Urothelium cell line (cell line): Measurements from ENCODE around the gene PBX1.
A peak's percentile ranks its signal among the peaks of the same experiment; 100 is the strongest.

Experiments
- DNase-seq: peaks from one replicate; pipeline ENCODE4 v3.0.0; 2011; ENCODE audit warnings: low spot score, mixed read lengths
- FAIRE-seq: peaks from 2 replicates; lab custom pipeline; 2011; peaks lifted over from hg19 to GRCh38; lab: Jason Lieb, UNC

Gene PBX1

GRCh38 chr1:164742745-164743144 is 183.8 kb downstream of the PBX1 start:
- no peak for DNase-seq
- no peak for FAIRE-seq

- FAIRE-seq (no peak), DNase-seq (no peak)
Observed at GRCh38 chr1:164743976-164744375, 185.0 kb downstream of the PBX1 start.

- FAIRE-seq (no peak), DNase-seq (no peak)
Observed at GRCh38 chr1:164745736-164746135, 186.8 kb downstream of the PBX1 start.

GRCh38 chr1:164746632-164747031 is 187.6 kb downstream of the PBX1 start:
- no peak for FAIRE-seq
- no peak for DNase-seq

GRCh38 chr1:164748253-164748899 is 189.4 kb downstream of the PBX1 start:
- DNase-seq (no peak), FAIRE-seq (no peak)

- FAIRE-seq: no peak
Observed at GRCh38 chr1:164753521-164754077, 194.6 kb downstream of the PBX1 start.

GRCh38 chr1:164754088-164754600 is 195.2 kb downstream of the PBX1 start:
- no peak for FAIRE-seq
- no peak for DNase-seq

More at GRCh38 chr1:164753521-164754077, 194.6 kb downstream of the PBX1 start:
- no peak for DNase-seq

- FAIRE-seq: no peak
- no peak for DNase-seq
Observed at GRCh38 chr1:164755690-164756089, 196.7 kb downstream of the PBX1 start.

- no peak for FAIRE-seq
- DNase-seq: no peak
Observed at GRCh38 chr1:164756741-164757140, 197.8 kb downstream of the PBX1 start.

GRCh38 chr1:164757625-164758024 is 198.6 kb downstream of the PBX1 start:
- DNase-seq (no peak), FAIRE-seq (no peak)

- DNase-seq (no peak), FAIRE-seq (no peak)
Observed at GRCh38 chr1:164759144-164759920, 200.3 kb downstream of the PBX1 start.

- no peak for DNase-seq
- FAIRE-seq: no peak
Observed at GRCh38 chr1:164759979-164760469, 201.0 kb downstream of the PBX1 start.

- no peak for DNase-seq
- FAIRE-seq: no peak
Observed at GRCh38 chr1:164760569-164760968, 201.6 kb downstream of the PBX1 start.

- FAIRE-seq (no peak), DNase-seq (no peak)
Observed at GRCh38 chr1:164761009-164761408, 202.0 kb downstream of the PBX1 start.

GRCh38 chr1:164763098-164763497 is 204.1 kb downstream of the PBX1 start:
- DNase-seq: no peak
- FAIRE-seq: no peak

GRCh38 chr1:164764333-164764732 is 205.3 kb downstream of the PBX1 start:
- FAIRE-seq (no peak), DNase-seq (no peak)

- DNase-seq (peak; percentile 52), FAIRE-seq (no peak)
Observed at GRCh38 chr1:164765557-164765956, 206.6 kb downstream of the PBX1 start.

GRCh38 chr1:164765992-164766720 is 207.2 kb downstream of the PBX1 start:
- no peak for FAIRE-seq

GRCh38 chr1:164767752-164768402 is 208.9 kb downstream of the PBX1 start:
- DNase-seq (no peak), FAIRE-seq (no peak)

More at GRCh38 chr1:164765992-164766720, 207.2 kb downstream of the PBX1 start:
- DNase-seq: no peak

- FAIRE-seq (no peak), DNase-seq (no peak)
Observed at GRCh38 chr1:164768619-164769018, 209.6 kb downstream of the PBX1 start.
